Gastroesophageal sphincter (tissue), 3 donors: ENCODE data around the gene NEK1.

Experiments used
- CTCF ChIP-seq, 4 experiments: fragments of 200-600 bp in 2 of 4; fragments of 450-650 bp in 2 of 4; sonication (generic) in 1 of 4; IDR thresholded peaks; one replicate each; pipeline ENCODE4 v1.5.1; 2017 to 2019; ENCODE audit warnings: antibody characterized with exemption in 4 of 4, mild to moderate bottlenecking in 2 of 4, moderate library complexity in 2 of 4
- POLR2A ChIP-seq, 2 donors: fragments of 450-650 bp; IDR thresholded peaks; one replicate each; pipeline ENCODE4 v1.6.1; 2017; ENCODE audit warnings: antibody characterized with exemption in 2 of 2, mild to moderate bottlenecking in 2 of 2, moderate library complexity in 1 of 2
- POLR2AphosphoS5 ChIP-seq: sonication (generic); formaldehyde crosslinking; IDR thresholded peaks from one replicate; pipeline ENCODE4 v1.6.1; 2017; ENCODE audit warnings: antibody characterized with exemption

GRCh38 chr4:169640261-169640870 lies 28.0 kb upstream of the NEK1 start:
- TF ChIP-seq POLR2AphosphoS5 (no peak), POLR2A (IDR thresholded peaks at IDR 0.05) (no peak), CTCF (IDR thresholded peaks at IDR 0.05) (no peak)
